HG03432 (cell line): ENCODE measurements around the gene WWC1.
A peak's percentile ranks its signal among the peaks of the same experiment; 100 is the strongest.
"Not testable (repeated sequence)": the region's sequence is repeated elsewhere in the genome, so short reads cannot be mapped to it uniquely, and the experiment has no call there.

Experiments
- ATAC-seq: cut with Tn5 transposase; IDR thresholded peaks from one replicate; pipeline ENCODE4 v1.9.1; 2021; ENCODE audit warnings: mild to moderate bottlenecking, moderate library complexity; ENCODE audit not compliant: unreplicated experiment

Gene WWC1

GRCh38 chr5:168328814-168329213 lies 37.4 kb downstream of the WWC1 start:
- peak; percentile 81 for ATAC-seq

GRCh38 chr5:168329302-168329701 lies 37.9 kb downstream of the WWC1 start:
- no peak for ATAC-seq

- no peak for ATAC-seq
Observed at GRCh38 chr5:168332042-168332441, 40.6 kb downstream of the WWC1 start.

- no peak for ATAC-seq
Observed at GRCh38 chr5:168334280-168334679, 42.8 kb downstream of the WWC1 start.

- ATAC-seq, result no peak
Observed at GRCh38 chr5:168334695-168335094, 43.2 kb downstream of the WWC1 start.

- no peak for ATAC-seq
Observed at GRCh38 chr5:168337361-168337760, 45.9 kb downstream of the WWC1 start.

GRCh38 chr5:168339109-168339771 lies 47.8 kb downstream of the WWC1 start:
- ATAC-seq, result no peak

- not testable (repeated sequence) for ATAC-seq
Observed at GRCh38 chr5:168339772-168340140, 48.3 kb downstream of the WWC1 start.

GRCh38 chr5:168340487-168340886 lies 49.0 kb downstream of the WWC1 start:
- ATAC-seq, result no peak

GRCh38 chr5:168341178-168341577 lies 49.7 kb downstream of the WWC1 start:
- no peak for ATAC-seq

GRCh38 chr5:168342151-168342825 lies 50.8 kb downstream of the WWC1 start:
- ATAC-seq, result no peak

GRCh38 chr5:168342985-168343384 lies 51.5 kb downstream of the WWC1 start:
- no peak for ATAC-seq

GRCh38 chr5:168346417-168346816 lies 55.0 kb downstream of the WWC1 start:
- no peak for ATAC-seq

GRCh38 chr5:168347368-168348083 lies 56.1 kb downstream of the WWC1 start:
- peak; percentile 87 for ATAC-seq

- ATAC-seq, result peak; percentile 8
Observed at GRCh38 chr5:168348084-168348414, 56.6 kb downstream of the WWC1 start.

- no peak for ATAC-seq
Observed at GRCh38 chr5:168350315-168350714, 58.9 kb downstream of the WWC1 start.

GRCh38 chr5:168353216-168353957 lies 61.9 kb downstream of the WWC1 start:
- no peak for ATAC-seq

- no peak for ATAC-seq
Observed at GRCh38 chr5:168354397-168354796, 63.0 kb downstream of the WWC1 start.

GRCh38 chr5:168356171-168356570 lies 64.7 kb downstream of the WWC1 start:
- ATAC-seq, result no peak

GRCh38 chr5:168356592-168356991 lies 65.1 kb downstream of the WWC1 start:
- no peak for ATAC-seq

- ATAC-seq, result no peak
Observed at GRCh38 chr5:168357876-168358275, 66.4 kb downstream of the WWC1 start.
